ENCODE results near the gene C3orf33. TPM values are rescaled to one million over a fixed set of nuclear protein-coding genes. Genes with fewer than 3 reads are reported as not detected.
A peak's percentile ranks its signal among the peaks of the same experiment; 100 is the strongest.

Gene C3orf33
- total RNA-seq, 1 experiment from 2014 or later = 3.4 TPM

- DNase-seq (ENCODE audit: low read depth) = no peak
Measured at GRCh38 chr3:155785662-155786295, 20.3 kb downstream of the C3orf33 start.

GRCh38 chr3:155782390-155782953 lies 23.6 kb downstream of the C3orf33 start:
- no peak for DNase-seq (ENCODE audit: low read depth)

GRCh38 chr3:155780291-155780690 lies 25.8 kb downstream of the C3orf33 start:
- DNase-seq (ENCODE audit: low read depth) = no peak

GRCh38 chr3:155778462-155778861 lies 27.6 kb downstream of the C3orf33 start:
- DNase-seq (ENCODE audit: low read depth) = no peak

GRCh38 chr3:155772801-155773200 lies 33.3 kb downstream of the C3orf33 start:
- DNase-seq (ENCODE audit: low read depth) = no peak

- no peak for DNase-seq (ENCODE audit: low read depth)
Measured at GRCh38 chr3:155771126-155771525, 35.0 kb downstream of the C3orf33 start.

- DNase-seq (ENCODE audit: low read depth) = no peak
Measured at GRCh38 chr3:155766206-155766605, 39.9 kb downstream of the C3orf33 start.

- DNase-seq (ENCODE audit: low read depth) = no peak
Measured at GRCh38 chr3:155763870-155764463, 42.1 kb downstream of the C3orf33 start.

GRCh38 chr3:155760653-155761052 lies 45.4 kb downstream of the C3orf33 start:
- DNase-seq (ENCODE audit: low read depth) = no peak

GRCh38 chr3:155757577-155757976 lies 48.5 kb downstream of the C3orf33 start:
- no peak for DNase-seq (ENCODE audit: low read depth)

- DNase-seq (ENCODE audit: low read depth) = peak; percentile 41
Measured at GRCh38 chr3:155753038-155753639, 52.9 kb downstream of the C3orf33 start.

- no peak for DNase-seq (ENCODE audit: low read depth)
Measured at GRCh38 chr3:155748611-155749365, 57.3 kb downstream of the C3orf33 start.

GRCh38 chr3:155747946-155748290 lies 58.2 kb downstream of the C3orf33 start:
- no peak for DNase-seq (ENCODE audit: low read depth)

- DNase-seq (ENCODE audit: low read depth) = no peak
Measured at GRCh38 chr3:155747286-155747945, 58.7 kb downstream of the C3orf33 start.

- no peak for DNase-seq (ENCODE audit: low read depth)
Measured at GRCh38 chr3:155746703-155747102, 59.4 kb downstream of the C3orf33 start.

GRCh38 chr3:155745795-155746550 lies 60.1 kb downstream of the C3orf33 start:
- no peak for DNase-seq (ENCODE audit: low read depth)

- peak; percentile 26 for DNase-seq (ENCODE audit: low read depth)
Measured at GRCh38 chr3:155744626-155745324, 61.3 kb downstream of the C3orf33 start, which contains the start of gene PLCH1. Gene PLCH1 (minus strand): TSS chr3:155745071. CDS start chr3:155704224, 40,847 bp downstream.

- DNase-seq (ENCODE audit: low read depth) = peak; percentile 26
Measured at GRCh38 chr3:155744010-155744625, 62.0 kb downstream of the C3orf33 start.

GRCh38 chr3:155743606-155744005 lies 62.5 kb downstream of the C3orf33 start:
- DNase-seq (ENCODE audit: low read depth) = no peak
